GM19324 (cell line): ENCODE results near the gene IL31RA.
"Not testable (repeated sequence)": the region's sequence is repeated elsewhere in the genome, so short reads cannot be mapped to it uniquely, and the experiment has no call there.

ENCODE experiments used
- ATAC-seq: cut with Tn5 transposase; IDR thresholded peaks from one replicate; pipeline ENCODE4 v1.9.1; 2021; ENCODE audit warnings: mild to moderate bottlenecking, moderate library complexity; ENCODE audit not compliant: unreplicated experiment, low FRiP score

The IL31RA gene

GRCh38 chr5:55850839-55851674, at the start of gene IL31RA:
TSS of gene IL31RA (plus strand) at chr5:55851357. CDS start at chr5:55851571, 214 bp downstream.
- no peak for ATAC-seq

GRCh38 chr5:55808814-55809213, 42.3 kb upstream of the IL31RA start:
- not testable (repeated sequence) for ATAC-seq

GRCh38 chr5:55815939-55816338, 35.2 kb upstream of the IL31RA start:
- not testable (repeated sequence) for ATAC-seq

GRCh38 chr5:55816342-55816741, 34.8 kb upstream of the IL31RA start:
- ATAC-seq, result no peak

GRCh38 chr5:55817030-55817429, 34.1 kb upstream of the IL31RA start:
- ATAC-seq, result no peak

GRCh38 chr5:55820488-55820887, 30.7 kb upstream of the IL31RA start:
- ATAC-seq, result no peak

GRCh38 chr5:55821731-55822512, 29.2 kb upstream of the IL31RA start:
- no peak for ATAC-seq

GRCh38 chr5:55823151-55823796, 27.9 kb upstream of the IL31RA start:
- ATAC-seq, result no peak

- ATAC-seq, result no peak
Observed at GRCh38 chr5:55829956-55830355, 21.2 kb upstream of the IL31RA start.

GRCh38 chr5:55832446-55832845, 18.7 kb upstream of the IL31RA start:
- no peak for ATAC-seq

GRCh38 chr5:55836191-55836590, 15.0 kb upstream of the IL31RA start:
- no peak for ATAC-seq

- ATAC-seq, result no peak
Observed at GRCh38 chr5:55841976-55842375, 9.2 kb upstream of the IL31RA start.

- ATAC-seq, result no peak
Observed at GRCh38 chr5:55847837-55848236, 3.3 kb upstream of the IL31RA start.

GRCh38 chr5:55848783-55849182, 2.4 kb upstream of the IL31RA start:
- no peak for ATAC-seq

- no peak for ATAC-seq
Observed at GRCh38 chr5:55851675-55851979, 470 bp downstream of the IL31RA start.

GRCh38 chr5:55852503-55852902, 1.3 kb downstream of the IL31RA start:
- no peak for ATAC-seq

- ATAC-seq, result no peak
Observed at GRCh38 chr5:55853041-55853670, 2.0 kb downstream of the IL31RA start.

- ATAC-seq, result no peak
Observed at GRCh38 chr5:55853818-55854217, 2.7 kb downstream of the IL31RA start.

GRCh38 chr5:55855509-55855908, 4.4 kb downstream of the IL31RA start:
- ATAC-seq, result no peak

- ATAC-seq, result no peak
Observed at GRCh38 chr5:55856516-55857246, 5.5 kb downstream of the IL31RA start.
